ENCODE results near the gene NOP53. TPM values are rescaled to one million over a fixed set of nuclear protein-coding genes. Genes with fewer than 3 reads are reported as not detected.

The NOP53 gene
- total and polyA plus RNA-seq, 2 of the 13 experiments (the other 11 are each of a cell fraction or from before 2014, with no cell fraction given): 53.9 to 141 TPM

DNA sequence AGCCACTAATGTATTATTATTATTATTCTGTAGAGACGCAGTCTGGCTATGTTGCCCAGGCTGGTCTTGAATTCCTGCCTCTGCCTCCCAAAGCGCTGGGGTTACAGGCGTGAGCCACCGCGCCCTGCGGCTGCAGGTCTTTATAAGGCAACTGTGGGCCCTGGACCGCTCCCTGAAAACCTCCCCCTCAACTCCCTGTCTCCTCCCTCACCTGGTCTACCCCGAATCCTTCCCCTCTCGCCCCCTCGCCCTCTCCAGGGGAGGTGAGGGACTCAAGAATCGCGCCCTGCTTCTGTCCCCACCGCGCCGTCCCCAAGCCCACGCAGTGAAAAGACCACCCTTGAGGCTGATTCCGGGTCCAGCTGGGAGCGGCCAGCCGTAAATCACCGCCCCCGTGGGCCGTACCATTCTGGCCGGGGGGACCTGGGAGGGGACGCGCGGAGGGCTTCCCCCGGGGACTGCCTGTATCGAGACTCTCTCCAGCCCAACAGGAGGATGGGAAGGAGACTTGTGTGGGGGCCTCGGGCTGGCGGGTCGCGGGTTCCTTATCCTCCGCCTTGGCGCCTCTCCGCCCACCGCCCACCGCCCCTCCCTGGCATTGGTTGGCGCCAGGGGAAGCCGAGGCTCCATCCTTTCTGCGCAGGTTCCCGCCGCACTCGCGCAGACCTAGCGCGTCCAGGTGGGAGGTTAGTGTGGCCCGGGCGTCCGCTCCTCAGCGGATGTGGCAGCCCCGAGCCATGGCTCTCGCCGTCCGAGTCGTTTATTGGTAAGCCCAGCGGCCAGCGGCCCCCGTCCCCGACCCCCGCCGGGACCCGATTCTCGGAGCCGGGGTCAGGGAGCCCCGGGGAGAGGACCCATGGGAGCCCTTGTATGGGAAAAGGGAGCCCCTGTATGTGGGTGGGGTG is 33.0 kb downstream of the NOP53 start, which contains the start of gene SELENOW (continued):
- TF ChIP-seq ARNT (IDR thresholded peaks at IDR 0.05) (no peak), SMC3 (IDR thresholded peaks at IDR 0.05; ENCODE audit: low read length) (no peak), ZNF432 (CRISPR knock-in tag; IDR thresholded peaks at IDR 0.05; ENCODE audit: borderline replicate concordance) (no peak), JDP2 (CRISPR knock-in tag; IDR thresholded peaks at IDR 0.05; ENCODE audit: borderline replicate concordance) (no peak), ATF7-NPFF (CRISPR knock-in tag; IDR thresholded peaks at IDR 0.05; ENCODE audit: low read depth) (peak; percentile 51; the same call in 1 of the 2 replicates), POLR2A (IDR thresholded peaks at IDR 0.05; ENCODE audit: insufficient read depth in 1 of 2, low read depth in 2 of 2, low read length in 2 of 2) (peak; percentile 82 to 98), ZNF557 (CRISPR knock-in tag; IDR thresholded peaks at IDR 0.05) (0 out of 2 replicates have a peak, but pooled peaks have one; percentile 85), TOPORS (CRISPR knock-in tag; IDR thresholded peaks at IDR 0.05) (no peak), ZSCAN21 (CRISPR knock-in tag; IDR thresholded peaks at IDR 0.05; ENCODE audit: borderline replicate concordance) (peak; percentile 63; the same call in 1 of the 2 replicates), DMAP1 (CRISPR knock-in tag; IDR thresholded peaks at IDR 0.05) (peak; percentile 78), ZNF570 (CRISPR knock-in tag; IDR thresholded peaks at IDR 0.05; ENCODE audit: borderline replicate concordance) (no peak), EEA1 (CRISPR knock-in tag; IDR thresholded peaks at IDR 0.05; ENCODE audit: borderline replicate concordance) (no peak), BCL3 (CRISPR knock-in tag; IDR thresholded peaks at IDR 0.05) (peak; percentile 75; the same call in 1 of the 2 replicates), ZNF460 (CRISPR knock-in tag; IDR thresholded peaks at IDR 0.05; ENCODE audit: borderline replicate concordance) (peak; percentile 91), ARHGAP35 (CRISPR knock-in tag; IDR thresholded peaks at IDR 0.05; ENCODE audit: borderline replicate concordance) (peak; percentile 48; the same call in 1 of the 2 replicates), SOX13 (IDR thresholded peaks at IDR 0.05) (no peak), SOX13 (CRISPR knock-in tag; conservative IDR thresholded peaks at IDR 0.05 in 1 of 2, IDR thresholded peaks at IDR 0.05 in 1 of 2) (no peak; a peak in 1 of 4 replicates), CEBPB (IDR thresholded peaks at IDR 0.05; ENCODE audit: borderline replicate concordance, low read depth, low read length) (no peak), ISL2 (CRISPR knock-in tag; IDR thresholded peaks at IDR 0.05) (no peak), CBFB (CRISPR knock-in tag; IDR thresholded peaks at IDR 0.05) (no peak; the same call in none of the 2 replicates), HDAC2 (CRISPR knock-in tag; IDR thresholded peaks at IDR 0.05) (no peak; the same call in 1 of the 2 replicates), UBTF (CRISPR knock-in tag; IDR thresholded peaks at IDR 0.05) (peak; percentile 36), CENPX (CRISPR knock-in tag; IDR thresholded peaks at IDR 0.05) (no peak), MNT (IDR thresholded peaks at IDR 0.05) (no peak)
- TF ChIP-seq, protein P1, sequence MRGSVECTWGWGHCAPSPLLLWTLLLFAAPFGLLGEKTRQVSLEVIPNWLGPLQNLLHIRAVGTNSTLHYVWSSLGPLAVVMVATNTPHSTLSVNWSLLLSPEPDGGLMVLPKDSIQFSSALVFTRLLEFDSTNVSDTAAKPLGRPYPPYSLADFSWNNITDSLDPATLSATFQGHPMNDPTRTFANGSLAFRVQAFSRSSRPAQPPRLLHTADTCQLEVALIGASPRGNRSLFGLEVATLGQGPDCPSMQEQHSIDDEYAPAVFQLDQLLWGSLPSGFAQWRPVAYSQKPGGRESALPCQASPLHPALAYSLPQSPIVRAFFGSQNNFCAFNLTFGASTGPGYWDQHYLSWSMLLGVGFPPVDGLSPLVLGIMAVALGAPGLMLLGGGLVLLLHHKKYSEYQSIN (CRISPR knock-in tag; IDR thresholded peaks at IDR 0.05; ENCODE audit: borderline replicate concordance): no peak
